Left kidney (tissue), 2 donors: ENCODE data around the gene TIGD6. TPM values are rescaled to one million over a fixed set of nuclear protein-coding genes. Genes with fewer than 3 reads are reported as not detected.

Experiments
- DNase-seq: peaks from one replicate; pipeline ENCODE4 v3.0.0-alpha.2; 2013
- polyA plus RNA-seq: library from polyadenylated mRNA; unstranded; fragments of 120-200 nt; gene quantifications from one replicate; pipeline ENCODE4 v1.2.1, GENCODE V29; 2013; ENCODE audit not compliant: insufficient read length

Gene TIGD6
- polyA plus RNA-seq, 1 donor: 5.4 TPM

DNA sequence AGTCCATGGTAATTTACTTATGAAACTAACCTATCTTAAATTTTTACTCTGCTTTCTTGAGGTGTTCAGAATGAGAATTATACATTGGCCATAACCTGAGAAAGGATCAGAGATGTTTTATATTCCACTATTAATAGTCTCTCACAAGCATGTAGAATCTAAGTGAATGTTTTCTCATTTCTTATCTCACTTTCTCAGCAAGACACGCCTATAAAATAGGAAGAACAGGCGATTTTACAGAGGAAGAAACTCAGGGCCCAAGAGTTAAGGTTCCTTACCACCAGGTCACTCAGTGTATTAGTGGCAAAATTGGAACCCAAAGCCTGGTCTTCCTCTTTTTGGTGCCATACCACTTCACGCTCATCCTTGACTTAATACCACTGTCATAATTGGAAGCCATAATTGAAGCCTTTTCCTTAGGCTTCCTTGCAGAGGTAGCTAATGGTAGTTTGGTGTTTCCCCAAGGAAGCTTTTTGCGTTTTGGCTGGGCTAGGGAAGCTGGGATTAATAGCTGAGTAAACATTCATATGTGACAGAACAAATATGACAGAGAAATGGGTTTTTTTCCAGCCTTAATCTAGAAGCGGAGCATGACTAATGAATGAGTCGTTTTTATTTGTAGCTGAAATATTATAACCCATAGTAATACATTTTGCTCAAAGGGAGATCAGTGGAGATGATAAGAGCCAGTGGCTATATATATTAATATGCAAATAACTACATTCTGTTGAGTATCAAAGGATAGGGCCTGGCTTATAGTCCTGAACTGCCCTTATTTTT, 17.0 kb upstream of the TIGD6 start:
- DNase-seq: no peak

- DNase-seq: no peak
Measured at GRCh38 chr5:150016537-150016936, 16.1 kb upstream of the TIGD6 start.

- no peak for DNase-seq
Measured at GRCh38 chr5:150015415-150015814, 15.0 kb upstream of the TIGD6 start.

- DNase-seq: no peak
Measured at GRCh38 chr5:150014456-150014855, 14.0 kb upstream of the TIGD6 start.

DNA sequence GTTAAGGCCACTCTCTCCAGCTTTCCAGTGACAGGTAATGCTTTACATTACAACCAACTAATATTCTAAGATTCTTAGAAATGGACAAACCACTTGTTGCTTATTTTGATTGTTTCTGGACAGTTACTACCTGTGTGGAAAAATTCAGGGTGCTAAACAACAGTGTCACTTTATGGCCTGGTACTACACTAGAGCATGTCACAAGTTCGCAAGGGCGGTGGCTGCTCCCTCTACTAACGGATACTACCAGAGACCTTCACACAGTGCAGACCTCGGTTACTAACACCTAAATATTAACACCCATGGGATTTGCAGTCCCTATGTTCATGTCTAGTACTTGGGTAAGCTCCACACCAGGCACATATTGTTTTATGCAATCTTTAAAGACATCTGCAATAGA, 13.5 kb upstream of the TIGD6 start:
- DNase-seq: no peak

DNA sequence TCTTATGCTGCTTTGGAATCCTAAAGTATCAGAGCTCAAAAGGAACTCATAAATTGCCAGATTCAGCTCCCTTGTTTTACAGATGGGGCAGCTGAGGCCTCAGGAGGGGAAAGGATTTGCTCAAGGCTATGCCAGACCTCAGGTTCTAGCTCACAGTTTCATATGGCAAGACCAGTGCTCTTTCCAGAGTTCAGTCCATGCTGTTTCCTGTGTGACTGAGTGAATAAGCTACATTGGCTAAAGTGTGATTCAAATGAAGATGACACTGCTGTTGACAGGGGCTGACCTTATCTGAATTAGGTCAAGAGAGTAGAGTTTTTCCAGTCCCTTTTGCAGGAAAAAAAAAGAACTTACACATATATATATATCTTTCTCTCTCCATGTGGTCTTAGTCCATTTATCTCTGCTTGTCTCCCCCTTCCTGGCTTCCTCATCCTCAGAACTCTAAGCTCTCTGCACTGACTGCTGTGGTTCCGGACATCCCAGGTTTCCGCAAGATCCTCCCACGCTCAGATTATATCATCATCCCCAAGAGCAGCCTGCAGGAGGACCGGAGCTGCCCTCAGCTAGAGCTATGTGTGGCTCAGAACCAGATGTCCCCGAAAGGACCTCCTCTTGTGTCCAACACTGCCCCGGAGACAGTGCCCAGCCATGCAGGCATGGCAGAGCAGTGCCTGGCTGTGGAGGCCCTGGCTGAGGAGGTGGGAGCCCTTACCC, 9.4 kb upstream of the TIGD6 start:
- no peak for DNase-seq

DNA sequence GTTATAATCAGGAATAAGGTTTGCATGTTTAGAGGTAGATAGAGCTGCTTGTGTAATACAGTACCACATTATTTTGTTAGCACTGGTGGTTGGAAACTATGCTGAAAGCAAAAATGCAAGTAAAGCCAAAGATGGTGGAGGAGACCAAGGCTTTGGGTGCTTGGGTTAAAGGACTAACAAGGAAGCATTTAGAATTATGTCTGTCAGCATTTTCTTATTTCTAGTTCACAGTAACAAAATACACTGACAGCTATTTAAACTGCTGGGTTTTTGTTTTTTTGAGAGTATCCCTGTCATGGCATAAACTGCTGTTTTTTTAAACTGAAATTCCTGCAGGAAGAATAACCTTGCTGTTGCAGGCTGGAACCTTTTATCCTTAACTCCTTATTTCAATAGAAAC, 6.6 kb upstream of the TIGD6 start:
- DNase-seq: no peak

- no peak for DNase-seq
Measured at GRCh38 chr5:150006318-150006717, 5.9 kb upstream of the TIGD6 start.

- no peak for DNase-seq
Measured at GRCh38 chr5:150001660-150002486, 1.4 kb upstream of the TIGD6 start.

DNA sequence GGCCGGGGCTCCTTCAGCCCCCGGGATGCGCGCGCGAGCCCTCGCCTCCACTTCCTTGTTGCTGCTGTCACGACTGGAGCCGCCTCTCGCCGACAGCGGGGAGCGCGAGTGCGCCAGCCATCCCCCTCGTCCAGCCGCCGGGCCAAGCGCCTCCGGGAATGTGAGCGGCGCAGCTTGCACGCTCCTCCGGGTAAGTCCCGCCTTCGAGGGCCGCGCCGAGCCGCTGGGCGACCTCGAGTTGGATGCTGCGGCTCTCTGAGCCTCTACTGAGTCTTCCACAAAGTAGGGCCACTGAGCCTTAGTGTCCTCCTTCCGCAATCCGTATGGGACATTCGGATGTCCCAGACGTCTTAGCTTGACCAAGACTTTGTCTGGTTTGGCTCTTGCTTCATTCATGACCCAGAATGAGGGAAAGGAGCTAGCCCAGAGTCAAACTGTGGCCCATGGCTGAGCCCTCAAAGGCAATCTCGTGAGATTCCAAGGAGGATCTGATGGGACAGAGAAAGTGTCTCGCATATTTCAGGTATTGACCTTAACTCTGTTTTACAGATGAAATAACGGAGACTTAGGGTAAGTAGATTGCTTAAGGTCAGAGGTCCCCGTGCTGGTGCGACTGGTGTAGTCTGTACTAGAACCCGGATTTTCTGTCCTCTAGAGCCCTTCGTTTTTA, 671 bp upstream of the TIGD6 start:
- DNase-seq: no peak

GRCh38 chr5:149999866-150000255, 593 bp downstream of the TIGD6 start:
- no peak for DNase-seq

DNA sequence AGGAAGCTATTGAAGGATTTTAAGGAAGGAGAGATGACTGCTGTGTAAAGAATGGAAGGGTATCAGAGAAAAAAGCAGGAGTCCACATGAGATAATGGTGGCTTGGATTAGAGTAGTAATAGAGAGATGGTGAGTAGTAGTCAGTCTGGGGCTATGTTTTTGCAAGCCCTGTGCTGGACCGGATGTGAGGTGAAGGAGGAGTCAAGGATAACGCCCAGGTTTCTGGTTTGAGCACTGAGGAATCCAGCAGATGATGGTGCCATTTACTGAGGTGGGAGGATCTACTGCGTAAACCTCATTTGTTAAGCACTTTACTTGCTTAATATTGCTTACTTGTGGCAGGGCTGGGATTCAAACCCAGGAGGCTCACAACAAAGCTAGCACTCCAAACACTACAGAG, 1.1 kb downstream of the TIGD6 start:
- DNase-seq: no peak

DNA sequence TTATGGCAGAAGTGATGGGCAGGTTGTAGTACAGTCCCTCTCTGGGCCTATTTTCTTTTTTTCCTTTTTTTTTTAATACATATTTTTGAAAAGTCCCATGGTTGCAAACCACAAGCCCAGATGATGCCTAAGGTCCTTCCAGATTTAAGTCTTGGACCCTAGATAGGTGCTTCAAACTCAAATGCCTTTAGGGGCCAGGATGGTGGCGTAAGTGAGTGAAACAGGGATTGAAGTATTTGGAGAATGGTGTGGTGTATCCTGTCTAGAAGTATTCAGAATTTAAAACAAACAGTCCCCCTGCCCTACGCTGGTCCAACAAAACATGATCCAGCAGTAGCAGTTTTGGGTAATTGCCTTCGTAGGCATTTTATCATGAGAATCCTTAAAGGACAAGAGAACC, 2.2 kb downstream of the TIGD6 start:
- no peak for DNase-seq

DNA sequence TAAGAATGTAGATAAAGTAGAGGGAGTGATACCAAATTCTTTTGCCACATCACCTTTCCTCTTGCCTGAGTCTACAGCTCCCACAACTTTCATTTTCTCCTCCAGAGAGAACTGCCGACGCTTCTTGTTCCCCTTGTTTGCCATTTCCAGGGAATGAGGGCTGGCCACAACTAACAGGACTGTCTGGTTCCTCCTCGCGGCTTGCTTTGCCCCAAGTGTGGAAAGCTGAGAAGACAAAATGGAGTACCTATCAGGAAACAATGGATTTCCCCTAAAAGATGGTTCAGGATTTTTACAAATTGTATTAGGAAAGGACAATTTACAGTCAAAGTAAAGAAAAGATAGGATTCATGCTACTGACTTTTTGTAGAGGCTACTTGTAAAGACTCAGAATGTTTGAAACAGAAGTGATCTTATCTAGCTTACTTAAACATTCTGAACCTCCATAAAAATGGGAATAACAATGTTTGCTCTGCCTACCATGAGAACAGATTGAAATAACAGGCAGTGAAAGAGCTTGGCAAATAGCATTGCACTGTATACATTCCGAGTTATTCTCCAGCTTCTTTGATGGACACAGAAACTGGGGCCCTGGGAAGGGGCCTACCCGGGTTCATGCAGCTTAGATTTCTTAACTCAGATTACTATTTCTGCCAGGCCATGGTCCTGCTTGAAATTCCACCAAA, 4.1 kb downstream of the TIGD6 start:
- no peak for DNase-seq

- DNase-seq: no peak
Measured at GRCh38 chr5:149995385-149996204, 4.9 kb downstream of the TIGD6 start.

DNA sequence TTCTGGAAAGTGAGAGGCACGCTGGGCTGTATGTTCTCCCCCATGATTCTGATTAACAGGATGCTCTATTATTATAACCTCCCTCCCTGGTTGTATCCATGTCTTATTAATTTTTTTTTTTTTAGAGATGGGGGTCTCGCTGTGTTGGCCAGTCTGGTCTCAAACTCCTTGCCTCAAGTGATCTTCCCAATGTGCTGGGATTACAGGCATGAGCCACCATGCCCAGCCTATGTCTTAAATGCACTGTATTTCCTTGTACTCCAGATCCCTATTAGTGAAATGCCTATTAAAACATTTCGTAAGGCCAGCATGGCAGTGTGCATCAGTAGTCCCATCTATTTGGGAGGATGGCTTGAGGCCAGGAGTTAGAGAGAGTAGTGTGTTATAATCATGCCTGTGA, 7.0 kb downstream of the TIGD6 start:
- no peak for DNase-seq

- DNase-seq: peak; percentile 83
Measured at GRCh38 chr5:149990518-149991376, 9.7 kb downstream of the TIGD6 start.

DNA sequence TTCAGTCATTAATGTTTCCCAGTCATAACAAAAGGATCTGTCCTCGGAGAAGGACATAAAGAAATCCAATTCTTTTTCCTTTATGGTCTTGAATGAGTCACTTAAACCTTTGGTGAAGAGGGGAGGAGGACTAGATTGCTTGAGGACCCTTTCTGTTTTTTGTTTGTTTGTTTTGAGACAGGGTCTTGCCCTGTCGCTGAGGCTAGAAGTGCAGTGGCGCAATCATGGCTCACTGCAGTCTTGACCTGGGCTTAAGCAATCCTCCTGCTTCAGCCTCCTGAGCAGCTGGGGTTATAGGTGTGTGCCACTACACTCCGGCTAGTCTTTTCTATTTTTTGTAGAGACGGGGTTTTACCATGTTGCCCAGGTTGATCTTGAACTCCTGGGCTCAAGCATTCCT, 12.3 kb downstream of the TIGD6 start:
- no peak for DNase-seq

DNA sequence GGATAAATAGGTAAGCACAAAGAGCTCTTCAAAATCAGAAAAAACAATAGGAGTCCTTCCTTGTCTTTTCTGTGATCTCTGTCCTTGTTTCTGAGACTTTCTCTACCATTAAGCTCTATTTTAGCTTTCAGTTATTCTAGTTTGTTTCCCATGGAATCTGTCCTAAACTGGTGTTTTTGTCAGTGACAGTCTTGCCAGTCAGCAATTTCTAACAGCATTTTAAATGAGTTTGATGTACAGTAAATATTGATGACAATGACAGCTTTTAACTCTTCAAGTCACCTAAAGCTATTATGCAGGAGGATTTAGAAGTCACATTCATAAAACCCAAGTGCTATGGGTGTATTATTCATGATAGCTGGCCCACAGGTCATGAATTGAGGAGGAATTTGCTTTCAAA, 17.9 kb downstream of the TIGD6 start:
- no peak for DNase-seq

- DNase-seq: no peak
Measured at GRCh38 chr5:149981206-149981605, 19.2 kb downstream of the TIGD6 start.
